NCI-H1436 (cell line): ENCODE results near the gene INA.

Experiments
- DNase-seq: peaks from one replicate; lab custom pipeline; 2025; lab: John Stamatoyannopoulos, UW

The INA gene

DNA sequence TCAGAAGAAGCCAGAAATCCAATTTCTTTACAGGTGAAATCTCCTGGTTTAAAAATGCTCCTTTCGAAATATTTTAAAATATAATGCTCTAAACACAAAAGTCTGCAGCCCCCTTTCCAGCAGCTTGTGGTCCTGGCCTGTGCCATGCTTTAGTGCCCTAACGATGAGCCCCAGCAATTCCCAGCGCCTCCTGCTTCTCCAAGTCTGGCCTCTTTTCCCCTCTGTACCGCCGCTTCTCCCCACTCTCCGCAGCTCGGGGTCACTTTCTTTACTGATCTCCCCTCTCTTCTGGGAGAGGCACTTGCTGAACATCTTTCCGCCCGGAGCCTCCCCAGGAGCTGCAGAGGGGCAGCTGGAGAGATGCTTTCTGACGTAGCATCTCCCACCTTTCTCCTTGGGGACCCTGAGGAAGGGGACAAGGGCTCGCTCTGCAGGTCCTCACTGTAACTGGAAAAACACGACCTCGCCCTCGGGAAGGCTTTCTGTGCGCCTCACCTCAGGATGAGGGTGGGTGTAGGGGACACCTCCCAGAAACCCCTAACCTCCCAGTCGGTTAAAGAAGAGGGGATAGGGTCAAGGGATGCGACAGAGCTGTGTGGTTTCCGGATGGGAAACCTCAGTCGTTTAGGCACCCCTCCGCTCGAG is 565 bp upstream of the INA start:
- no peak for DNase-seq

- no peak for DNase-seq
These were observed 987 bp downstream of the INA start for GRCh38 chr10:103277713-103278536.

- no peak for DNase-seq
These were observed 1.5 kb downstream of the INA start for GRCh38 chr10:103278537-103278823.

DNA sequence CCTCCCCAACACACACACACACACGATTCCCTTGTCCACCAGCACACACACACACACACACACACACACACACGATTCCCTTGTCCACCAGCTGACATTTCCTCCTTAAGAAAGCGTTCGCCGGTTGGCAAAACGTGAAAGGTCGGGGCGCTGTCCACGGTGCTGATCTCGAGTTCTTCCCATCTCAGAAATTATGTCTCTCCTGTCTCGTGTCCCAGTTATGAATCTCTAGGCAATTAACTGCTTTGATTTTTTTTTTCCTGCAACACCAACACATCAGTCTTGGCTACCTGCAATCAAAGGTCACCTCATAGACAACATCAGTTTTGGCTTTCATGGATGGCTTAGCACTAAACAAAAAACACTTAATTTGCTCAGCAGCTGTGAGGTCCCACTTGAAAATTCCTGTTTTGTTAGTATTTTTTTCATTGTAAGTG is 1.9 kb downstream of the INA start:
- no peak for DNase-seq

- no peak for DNase-seq
These were observed 3.1 kb downstream of the INA start for GRCh38 chr10:103280031-103280430.

GRCh38 chr10:103280506-103280905 is 3.6 kb downstream of the INA start:
- DNase-seq = no peak

- DNase-seq = peak; percentile 88
These were observed 4.8 kb downstream of the INA start for GRCh38 chr10:103281753-103282152.

DNA sequence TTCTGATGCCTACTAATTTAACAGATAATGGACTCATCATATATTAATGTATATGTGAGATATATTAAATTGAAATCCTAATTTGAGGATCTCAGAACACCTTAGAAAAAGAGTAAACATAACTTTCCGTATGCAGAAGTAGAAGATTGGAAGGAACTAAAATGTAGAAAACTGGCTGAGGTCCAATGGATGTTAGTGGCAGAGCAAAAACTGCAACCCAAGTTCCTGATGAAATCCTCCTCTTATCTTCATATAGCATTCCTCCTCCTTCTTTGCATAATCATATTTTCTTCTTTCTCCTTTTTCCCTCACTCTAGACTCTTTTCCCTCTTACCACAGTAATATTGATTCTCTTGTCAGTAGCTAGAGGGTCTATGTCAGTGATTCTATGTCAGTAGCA is 6.0 kb downstream of the INA start:
- DNase-seq = no peak

- DNase-seq = no peak
These were observed 7.2 kb downstream of the INA start for GRCh38 chr10:103284170-103284569.

DNA sequence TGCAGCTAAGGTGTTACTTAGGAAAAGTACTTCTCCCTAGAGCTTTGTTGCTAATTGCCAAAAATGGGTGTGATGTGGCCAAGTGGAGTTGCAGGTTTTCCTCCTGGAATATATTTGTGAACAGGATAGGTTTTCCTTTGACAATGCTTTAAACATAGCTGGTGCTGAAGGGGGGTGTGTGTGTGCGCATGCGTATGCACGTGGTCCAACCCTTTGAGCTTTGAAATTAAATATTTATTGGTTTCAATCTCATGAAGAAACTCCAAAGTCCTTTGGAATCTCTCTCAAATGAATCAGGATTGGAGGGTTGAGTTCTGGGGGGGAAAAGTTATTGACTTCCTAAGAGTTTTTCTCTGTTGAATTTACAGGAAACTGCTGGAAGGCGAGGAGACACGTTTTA is 11.1 kb downstream of the INA start:
- no peak for DNase-seq

GRCh38 chr10:103291588-103291987 is 14.7 kb downstream of the INA start:
- DNase-seq = no peak

DNA sequence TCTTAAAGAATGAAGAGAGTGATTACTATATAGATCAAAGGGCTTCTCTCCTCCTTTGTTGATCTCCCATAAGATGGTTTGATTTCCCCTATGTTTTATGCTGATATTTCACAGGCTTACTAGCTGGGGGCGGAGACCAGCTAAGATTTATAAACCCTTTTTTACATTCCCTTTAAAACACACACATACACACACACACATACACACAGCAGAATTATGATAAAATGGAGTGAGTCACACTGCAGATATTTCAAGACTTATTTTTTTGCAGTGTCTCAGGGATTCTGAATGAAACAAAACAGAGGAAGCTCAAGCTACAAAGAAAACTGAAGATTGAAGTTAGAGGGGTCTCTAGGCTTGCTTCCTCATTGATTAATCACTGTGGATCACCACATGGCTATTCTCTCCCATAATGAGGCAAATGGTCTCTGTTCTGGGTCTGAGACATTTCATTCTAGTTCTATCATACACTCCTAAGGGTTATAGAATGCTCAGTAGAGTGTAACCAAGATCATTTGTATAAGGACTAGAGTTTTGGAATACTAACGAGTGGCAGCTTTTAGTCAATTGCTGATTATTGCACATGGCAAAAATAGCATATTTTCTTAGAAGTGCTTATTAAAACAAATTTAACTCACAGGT is 18.6 kb downstream of the INA start:
- no peak for DNase-seq

- no peak for DNase-seq
These were observed 30.7 kb downstream of the INA start for GRCh38 chr10:103307594-103307993.

DNA sequence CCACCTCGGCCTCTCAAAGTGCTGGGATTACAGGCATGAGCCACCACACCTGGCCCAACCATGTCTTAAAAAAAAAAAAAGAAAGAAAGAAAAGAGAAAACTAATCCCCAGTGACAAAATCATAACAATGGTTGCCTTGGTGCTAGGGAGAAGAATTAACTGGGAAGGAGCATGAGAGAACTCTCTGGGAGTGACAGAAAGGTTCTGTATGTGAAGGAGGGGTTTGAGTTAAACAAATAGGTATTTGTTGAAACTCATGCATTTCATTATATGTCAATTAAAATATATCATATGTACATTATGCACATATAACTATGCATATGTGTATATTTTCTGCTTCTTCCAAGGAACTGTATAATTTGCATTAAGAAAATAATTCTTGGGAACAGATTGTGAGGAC is 33.3 kb downstream of the INA start:
- DNase-seq = no peak

DNA sequence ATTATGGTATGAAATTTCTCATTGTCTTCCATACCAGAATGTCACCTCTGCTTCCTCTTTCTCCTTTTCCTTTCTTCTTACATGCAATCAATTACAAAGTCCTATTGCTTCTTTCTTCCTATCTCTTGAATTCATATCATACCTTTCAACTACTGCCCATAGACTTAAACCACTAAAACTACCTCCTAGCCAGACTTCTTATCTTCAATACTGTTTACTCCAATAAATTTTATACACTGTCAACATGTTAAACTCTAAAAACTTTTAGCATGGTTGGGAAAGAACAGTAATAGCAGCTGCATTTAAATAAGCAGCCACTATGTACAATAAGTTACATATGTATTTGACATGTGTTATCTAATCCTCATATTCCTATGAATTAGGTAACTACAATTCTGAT is 39.1 kb downstream of the INA start:
- DNase-seq = no peak

- no peak for DNase-seq
These were observed 51.0 kb downstream of the INA start for GRCh38 chr10:103327906-103328305.

GRCh38 chr10:103333934-103334520 is 57.1 kb downstream of the INA start:
- DNase-seq = peak; percentile 9

DNA sequence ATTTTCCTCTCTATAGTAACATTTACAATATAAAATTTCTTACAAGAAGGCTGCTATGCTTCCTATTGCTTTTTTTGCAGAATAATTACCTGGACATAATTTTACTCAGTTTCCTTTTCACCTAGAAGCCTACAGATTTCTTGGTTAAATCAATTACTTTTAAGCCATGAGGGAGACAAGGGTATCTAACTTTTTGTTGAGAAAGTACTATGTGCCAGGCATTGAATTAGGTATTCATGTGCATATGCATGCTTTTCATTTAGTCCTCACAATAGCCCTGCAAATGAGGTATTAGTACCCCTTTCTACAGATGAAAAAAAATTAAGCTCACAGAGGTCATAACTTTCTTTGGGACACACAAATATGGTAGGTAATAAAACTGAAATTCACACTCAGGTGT is 57.6 kb downstream of the INA start:
- no peak for DNase-seq

- DNase-seq = no peak
These were observed 59.4 kb downstream of the INA start for GRCh38 chr10:103336370-103336769.
